Stimulated activated CD4-positive, alpha-beta T cell treated with anti-CD3 and anti-CD28 coated beads, Interleukin-15, amount 100 ng/mL, for 1 hour (primary cell): ENCODE results near the gene SPRED2.

Source experiments
- DNase-seq, 2 donors: peaks; one replicate each; pipeline ENCODE4 v3.0.0-alpha.2; 2020; ENCODE audit warnings: low read depth in 1 of 2, low spot score in 1 of 2

SPRED2 gene

DNA sequence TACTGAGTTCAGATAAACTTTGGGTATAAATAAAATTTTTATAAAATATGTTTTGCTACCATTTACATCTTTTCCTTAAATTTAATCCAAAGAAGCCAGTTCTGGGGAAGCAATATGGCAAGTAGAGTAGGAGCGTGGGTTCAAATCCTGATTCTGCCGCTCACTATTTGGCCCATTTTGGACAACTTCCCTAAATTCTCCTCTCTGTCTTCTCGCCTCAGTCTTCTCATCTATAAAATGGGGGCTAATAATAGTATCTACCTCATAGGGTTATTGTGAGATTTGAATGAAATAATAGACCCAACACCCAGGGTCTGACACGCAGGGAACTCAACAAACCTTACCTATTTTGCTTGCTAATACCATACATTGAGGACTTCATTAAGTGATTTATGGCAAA is 145.0 kb downstream of the SPRED2 start:
- no peak for DNase-seq

DNA sequence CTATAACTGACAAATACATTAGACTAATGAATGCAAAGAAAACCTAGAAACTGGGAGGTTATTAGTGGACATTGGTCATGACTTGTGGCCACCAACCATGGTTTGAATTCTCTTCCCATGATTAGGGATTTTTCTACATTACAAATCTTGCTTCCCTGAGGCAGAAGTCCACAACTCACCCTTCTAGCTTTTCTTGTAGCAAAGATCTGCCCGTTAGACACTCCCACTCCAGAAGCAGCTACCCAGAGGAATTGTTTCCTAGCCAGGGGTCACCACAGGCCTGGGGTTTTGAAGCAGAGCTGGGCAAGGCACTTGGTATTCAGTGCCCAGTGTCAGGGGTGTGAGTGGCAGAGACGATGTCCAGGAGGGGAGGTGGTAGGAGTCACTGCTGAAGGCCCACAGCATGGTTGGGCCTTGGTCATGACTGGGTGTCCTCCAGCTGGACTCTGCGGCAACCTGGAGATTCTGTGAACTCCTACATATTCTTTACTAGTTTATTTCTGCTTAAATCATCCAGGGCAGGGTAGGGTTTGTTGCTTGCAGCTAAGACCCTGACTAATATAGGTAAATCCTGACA is 149.8 kb downstream of the SPRED2 start:
- no peak for DNase-seq

DNA sequence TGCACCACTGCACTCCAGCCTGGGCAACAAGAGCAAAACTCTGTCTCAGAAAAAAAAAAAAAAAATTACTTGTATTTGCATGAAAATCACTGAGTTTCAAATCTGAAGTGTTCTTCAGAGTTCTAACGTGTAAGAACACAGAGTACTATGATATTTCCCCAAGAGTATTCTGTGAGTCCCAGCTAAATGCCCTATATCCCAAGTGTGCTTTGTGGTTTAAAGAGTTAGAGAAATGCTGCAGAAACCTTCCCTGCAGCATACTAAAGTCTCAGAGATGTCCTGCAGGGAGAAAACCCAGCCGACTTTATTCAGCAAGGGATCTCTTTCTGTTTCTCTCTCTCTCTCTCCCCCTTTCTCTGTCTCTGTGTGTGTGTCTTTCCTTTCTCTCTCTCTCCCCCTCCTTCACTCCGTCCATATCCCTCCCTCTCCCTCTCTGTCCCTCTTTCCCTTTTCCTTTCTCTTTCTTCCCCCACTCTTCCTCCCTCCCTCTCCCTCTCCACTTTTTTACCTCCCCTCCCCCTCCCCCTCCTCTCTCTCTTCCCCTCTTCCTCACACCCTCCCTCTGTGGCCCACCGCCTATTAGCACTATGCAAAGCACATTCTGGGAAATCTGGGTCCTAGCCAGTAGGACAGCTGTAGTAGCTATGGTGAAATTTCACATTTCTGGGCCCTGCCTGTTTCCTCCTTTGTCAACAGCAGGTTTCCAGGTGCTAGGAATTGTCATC is 150.6 kb downstream of the SPRED2 start:
- no peak for DNase-seq

DNA sequence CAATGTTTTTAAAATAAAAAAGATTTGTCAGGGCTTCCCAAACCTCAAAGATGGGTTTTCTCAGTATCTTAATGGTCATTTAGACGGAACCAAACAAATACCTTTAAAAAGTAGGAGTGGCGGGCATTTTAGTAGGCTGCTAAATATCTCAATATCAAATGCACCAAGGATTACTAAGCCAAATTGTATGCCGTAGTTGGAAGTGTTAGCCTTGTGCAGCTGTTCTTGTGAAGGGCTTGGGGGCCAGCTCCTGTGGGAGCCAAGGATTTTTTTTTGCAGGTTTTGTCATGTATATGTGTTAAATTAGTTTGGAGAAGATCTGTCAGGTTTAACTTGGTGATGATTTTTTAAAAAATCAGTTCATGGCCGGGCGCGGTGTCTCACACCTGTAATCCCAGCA is 152.6 kb downstream of the SPRED2 start:
- no peak for DNase-seq

DNA sequence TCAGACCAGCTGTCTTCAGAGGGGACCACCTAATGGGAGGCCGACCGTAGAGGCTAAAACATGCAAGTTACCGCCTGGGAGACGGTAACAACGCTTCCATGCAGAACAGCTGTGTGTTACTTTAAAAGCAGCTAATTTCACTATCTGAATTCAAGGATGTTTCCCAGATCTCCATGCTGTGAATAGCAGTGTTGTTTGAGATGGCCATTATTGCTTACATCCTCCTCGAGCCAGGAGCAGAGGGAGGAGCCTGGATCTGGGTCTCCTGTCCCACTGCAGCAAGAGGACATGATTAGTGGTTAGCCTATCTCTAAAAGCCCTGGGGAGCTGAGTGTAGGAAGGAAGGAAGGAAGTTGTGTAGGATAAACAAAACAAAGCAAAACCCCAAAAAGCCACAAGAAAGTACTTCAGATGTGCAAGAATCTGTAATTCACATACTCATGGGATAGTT is 153.8 kb downstream of the SPRED2 start:
- DNase-seq, result no peak

DNA sequence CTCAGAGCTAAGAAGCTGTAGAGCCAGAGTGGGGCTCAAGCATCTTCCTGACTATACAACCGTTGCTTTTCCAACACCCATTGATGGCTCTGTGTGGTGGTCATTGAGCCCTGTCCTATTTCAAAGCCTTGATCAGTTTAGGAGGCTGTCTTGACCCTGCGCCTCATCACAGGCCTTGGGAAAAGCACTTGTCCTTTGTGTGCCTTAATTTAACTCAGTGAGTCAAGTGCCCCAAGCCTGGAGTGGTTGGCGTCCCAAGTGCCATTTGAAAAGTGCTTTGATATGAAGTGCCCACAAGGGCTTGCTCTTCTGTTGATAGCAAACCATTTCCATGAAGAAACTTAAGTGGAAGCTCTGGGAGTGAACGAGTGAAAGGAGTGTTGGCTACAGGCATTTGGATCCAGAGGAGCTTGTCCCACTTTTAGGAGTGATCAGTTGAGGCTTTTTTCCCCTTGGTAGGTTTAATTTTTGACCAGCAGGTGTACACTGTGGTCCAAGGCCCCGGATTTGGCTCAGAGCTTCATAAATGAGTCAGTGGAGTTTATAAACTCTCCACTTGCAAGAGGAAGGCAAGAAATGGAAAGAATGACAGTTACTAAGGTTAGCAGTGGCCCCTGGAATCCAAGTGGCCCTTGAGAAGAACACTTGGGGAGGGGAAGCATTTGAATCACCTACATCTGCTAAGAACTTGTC is 154.5 kb downstream of the SPRED2 start:
- no peak for DNase-seq

DNA sequence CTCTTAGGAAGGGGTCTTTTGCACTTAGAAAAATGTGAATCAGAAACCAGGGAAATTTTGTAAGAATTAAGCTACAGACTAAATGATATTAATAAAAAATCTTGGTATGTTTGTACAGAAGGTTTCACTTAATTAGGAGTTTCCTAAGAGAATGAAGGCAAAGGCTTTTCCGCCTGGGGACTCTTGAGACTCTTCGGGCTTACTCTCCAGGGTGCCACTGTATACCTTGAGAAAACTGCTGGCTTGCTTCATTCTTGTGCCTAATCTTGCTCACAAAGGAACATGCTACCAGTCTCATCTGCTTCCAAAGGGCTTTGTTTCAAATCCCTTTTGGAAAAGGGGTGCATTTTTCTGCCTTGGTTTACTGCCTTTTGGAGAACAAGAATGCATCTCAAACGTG is 155.3 kb downstream of the SPRED2 start:
- DNase-seq, result no peak

DNA sequence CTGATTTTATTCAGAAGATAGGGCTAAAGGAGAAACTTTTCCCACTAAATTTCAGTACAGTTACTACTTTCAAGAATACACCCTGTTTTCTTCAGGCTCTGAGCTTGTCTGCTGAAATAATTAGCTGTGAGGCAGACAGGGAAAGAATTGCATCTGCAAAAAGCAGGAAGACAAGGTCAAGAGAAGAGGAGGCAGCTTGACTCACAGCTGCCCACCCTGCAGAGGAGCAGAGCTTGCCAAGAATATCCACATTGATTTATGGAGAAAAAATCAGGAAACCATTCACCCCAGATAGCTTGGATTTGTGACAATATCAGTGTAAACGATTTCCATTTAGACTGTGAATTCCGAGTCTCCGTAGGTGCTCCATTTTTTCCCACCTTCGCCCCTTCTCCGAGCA is 155.8 kb downstream of the SPRED2 start:
- no peak for DNase-seq

DNA sequence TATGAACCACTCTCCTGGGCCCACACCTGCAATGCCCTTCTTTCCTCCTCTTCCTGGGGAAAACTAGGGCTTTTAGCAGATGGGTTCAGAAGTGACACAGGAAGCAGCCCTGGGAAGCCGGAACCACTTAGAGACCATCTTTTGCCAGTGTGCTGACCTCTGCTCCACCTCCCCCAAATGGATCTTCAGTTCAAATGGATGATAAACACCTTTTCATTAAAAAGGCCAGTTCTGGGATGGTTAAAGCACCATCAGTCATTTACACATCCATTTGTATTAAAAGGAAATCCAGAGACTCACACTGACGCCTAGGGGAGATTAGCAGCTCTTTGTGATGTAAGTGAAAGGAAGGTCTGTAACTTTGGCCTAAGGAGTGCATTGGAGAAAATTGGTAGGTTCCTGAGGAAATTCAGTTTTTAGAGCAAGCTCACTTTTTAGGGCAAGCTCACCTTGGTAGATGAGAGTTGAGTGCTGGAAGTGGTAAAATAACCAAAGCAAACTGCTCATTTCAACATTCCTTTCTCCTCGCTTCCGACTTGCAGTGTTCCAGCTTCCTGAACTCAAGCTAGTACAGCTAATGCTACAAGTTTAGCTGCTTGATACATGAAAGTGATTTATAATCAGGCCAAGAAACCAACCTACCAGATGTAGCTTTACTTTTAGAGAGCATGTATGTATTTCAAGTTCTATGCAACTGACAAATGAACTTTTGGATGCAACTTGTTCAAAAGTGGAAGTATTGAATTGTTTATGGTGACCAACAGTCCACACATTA is 157.1 kb downstream of the SPRED2 start:
- no peak for DNase-seq

DNA sequence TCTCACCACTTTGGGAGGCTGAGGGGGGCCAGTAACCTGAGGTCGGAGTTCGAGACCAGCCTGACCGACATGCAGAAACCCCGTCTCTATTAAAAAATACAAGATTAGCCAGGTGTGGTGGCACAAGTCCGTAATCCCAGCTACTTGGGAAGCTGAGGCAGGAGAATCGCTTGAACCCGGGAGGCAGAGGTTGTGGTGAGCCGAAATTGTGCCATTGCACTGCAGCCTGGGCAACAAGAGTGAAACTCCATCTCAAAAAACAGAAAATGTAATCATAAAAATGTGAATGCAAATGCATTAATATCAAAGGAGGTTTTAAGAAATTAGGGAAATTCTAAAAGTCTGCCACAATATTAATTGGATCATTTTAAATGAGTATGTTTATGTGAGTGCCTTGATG is 159.1 kb downstream of the SPRED2 start:
- no peak for DNase-seq

DNA sequence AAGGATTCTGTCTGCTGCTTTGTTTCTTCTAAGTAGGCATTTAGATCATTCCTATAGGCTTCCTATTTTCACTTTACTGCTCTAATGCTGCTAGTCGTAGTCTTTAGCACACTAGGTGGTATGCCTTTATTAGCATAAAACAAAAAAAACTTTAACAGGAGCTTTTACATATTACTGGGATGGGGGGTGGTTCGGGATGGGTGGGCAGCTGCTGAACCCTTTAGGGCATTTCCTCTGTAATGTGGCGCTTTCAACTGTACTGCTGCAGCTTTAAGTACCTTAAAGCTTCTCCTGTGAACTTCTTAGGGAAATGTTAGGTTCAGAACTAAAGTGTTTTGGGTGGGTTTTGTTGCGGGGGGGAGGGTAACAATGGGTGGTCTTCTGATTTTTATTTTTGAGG is 163.4 kb downstream of the SPRED2 start:
- no peak for DNase-seq

DNA sequence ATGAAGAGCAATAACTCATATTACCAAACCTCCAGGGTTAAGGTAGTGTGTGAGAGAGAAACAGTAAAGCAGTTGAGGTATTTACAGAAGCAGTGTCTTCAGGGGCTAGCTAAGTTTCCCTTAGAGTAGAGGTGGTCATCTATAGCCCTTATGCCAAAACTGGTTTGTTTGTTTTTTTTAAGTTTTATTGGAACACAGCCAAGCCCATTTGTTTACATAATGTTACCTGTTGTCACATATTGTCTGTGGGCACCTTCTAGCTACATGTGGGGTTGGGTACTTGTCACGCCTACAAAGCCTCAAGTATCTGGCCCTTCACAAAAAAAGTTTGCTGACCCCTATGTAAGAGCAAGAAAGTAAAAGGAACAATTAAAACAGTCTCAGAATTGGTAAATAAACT is 165.4 kb downstream of the SPRED2 start:
- DNase-seq, result no peak

DNA sequence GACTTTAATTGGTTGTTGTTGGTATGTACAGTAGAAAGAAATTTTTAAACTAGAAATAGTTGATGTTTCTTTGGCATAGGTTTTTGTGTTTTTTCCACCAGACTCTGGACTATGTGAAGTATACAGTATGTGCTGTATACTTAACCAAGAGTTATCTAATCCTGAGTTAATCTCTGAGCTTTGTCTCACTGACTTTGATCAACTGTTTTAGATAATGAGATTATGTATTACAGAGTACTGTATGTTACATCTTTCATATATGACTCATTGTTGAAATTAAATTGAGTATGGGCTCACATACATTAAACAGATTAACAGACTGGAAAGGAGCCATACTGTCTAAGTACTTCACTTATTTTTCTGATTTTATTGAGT is 166.7 kb downstream of the SPRED2 start:
- DNase-seq, result no peak

DNA sequence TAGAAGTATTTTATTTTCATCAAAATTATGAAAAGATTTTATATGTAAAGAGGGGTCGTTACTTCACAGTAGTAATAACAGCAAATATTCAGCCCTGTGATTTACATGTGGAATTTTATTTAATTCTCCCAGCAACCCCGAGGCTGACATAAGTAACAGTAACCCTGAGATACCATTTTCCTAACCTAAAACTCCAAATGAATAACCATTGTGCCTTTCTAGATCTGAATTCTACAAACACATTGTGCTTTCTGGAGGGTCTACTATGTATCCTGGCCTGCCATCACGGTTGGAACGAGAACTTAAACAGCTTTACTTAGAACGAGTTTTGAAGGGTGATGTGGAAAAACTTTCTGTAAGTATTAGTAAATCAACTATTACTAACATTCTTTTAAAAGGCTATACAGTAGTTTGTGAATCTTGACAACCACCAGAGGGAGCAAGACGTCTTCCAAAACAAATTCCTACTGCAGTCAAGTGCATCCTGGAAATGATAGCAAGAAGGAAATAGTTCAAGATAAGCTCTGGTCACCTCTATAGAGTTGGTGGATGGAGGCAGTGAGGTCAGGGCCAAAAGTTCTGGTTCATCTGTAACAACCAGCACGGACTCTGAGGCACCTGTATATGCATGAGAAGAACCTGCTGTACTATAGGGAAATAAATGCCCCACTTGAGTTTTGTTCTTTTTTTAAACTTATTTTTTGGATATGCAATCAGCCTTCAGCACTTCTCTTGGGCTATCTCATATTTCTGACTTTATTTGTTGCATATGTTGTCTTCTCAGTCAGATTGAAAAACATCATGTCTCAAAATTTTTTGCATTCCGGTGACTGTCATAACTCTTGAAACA is 167.4 kb downstream of the SPRED2 start:
- DNase-seq, result no peak

DNA sequence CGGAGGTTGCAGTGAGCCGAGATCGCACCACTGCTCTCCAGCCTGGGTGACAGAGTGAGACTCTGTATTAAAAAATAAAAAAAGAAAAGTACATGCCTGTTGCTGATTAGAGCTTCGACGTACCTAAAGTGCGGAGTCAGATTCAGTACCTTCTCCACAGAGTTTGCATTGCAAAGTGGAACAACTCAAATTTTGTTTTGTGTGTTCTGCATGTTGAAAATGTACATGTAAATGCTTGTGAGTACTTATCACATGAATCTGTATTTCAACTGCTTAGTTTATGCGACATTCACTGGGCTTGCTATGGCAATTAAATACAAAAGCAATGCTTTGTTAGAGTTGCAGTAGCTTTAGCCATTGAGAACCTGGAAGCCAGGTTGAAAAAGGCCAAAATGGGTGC is 168.4 kb downstream of the SPRED2 start:
- no peak for DNase-seq

DNA sequence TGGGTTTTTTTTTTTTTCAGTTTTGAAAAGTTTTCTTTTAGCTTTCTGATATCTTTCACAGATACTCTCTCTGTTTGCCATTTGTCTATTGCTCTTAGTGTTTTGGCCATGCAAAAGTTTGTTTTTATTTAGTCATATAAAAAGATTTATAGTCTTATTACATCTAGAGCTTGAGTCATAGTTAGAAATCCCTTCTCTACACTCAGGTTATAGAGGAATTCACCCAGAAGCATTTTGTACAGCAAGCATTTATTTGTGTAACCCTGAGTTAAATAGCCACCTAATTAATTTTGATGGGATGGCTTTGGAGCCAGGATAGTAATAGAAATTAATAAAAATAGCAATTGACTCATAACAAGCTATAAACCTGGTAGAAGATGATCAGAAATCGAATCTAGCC is 169.1 kb downstream of the SPRED2 start:
- DNase-seq, result no peak

DNA sequence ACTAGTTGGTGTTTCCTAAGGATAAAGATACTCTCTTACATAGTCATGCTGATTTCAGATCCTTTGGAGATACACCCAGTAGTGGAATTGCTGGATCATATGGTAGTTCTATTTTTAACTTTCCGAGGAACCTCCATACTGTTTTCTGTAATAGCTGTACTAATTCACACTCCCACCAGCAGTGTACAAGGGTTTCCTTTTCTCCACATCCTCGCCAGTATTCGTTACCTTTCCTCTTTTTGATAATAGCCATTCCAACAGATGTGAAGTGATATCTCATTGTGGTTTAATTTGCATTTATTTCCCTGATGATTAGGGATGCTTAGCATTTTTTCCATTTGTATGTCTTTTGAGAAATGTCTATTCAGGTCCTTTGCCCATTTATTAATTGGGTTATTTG is 170.7 kb downstream of the SPRED2 start:
- no peak for DNase-seq
